ENCODE measurements around the gene DNLZ.

GRCh38 chr9:136336881-136337280, 26.7 kb downstream of the DNLZ start:
- no peak for TF ChIP-seq CTCF (IDR thresholded peaks at IDR 0.05)
- TF ChIP-seq POLR2A (IDR thresholded peaks at IDR 0.05) = no peak
